Inflammatory macrophage treated with lipopolysaccharide for 1 hour (primary cell): Measurements from ENCODE around the gene GMPS.
"Not testable (repeated sequence)": the region's sequence is repeated elsewhere in the genome, so short reads cannot be mapped to it uniquely, and the experiment has no call there.

ENCODE experiments used
- DNase-seq, 2 donors: peaks; one replicate each; pipeline ENCODE4 v3.0.0-alpha.2; 2020 to 2022

GMPS gene

DNA sequence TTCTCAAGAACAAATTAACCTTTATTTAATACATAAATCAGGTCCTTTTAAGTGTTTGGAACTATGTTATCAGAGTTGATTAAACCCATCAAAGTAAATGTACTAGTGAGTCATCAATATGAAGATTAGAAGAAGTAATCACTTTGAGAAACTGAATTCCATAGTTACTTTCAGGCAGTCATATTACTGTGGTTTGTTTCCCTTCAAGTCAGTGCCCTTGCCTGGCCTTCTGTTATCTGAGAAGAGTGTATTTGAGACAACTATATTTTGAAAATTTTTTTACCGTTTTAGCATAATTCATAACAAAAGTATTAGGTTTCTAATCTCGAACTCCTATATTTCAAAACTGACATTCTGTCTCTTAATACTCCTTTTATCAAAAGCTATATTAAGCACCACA, 73.6 kb downstream of the GMPS start:
- no peak for DNase-seq

- DNase-seq: no peak
Observed at GRCh38 chr3:155946178-155946577, 75.7 kb downstream of the GMPS start.

GRCh38 chr3:155948476-155948875, 78.0 kb downstream of the GMPS start:
- DNase-seq: no peak

DNA sequence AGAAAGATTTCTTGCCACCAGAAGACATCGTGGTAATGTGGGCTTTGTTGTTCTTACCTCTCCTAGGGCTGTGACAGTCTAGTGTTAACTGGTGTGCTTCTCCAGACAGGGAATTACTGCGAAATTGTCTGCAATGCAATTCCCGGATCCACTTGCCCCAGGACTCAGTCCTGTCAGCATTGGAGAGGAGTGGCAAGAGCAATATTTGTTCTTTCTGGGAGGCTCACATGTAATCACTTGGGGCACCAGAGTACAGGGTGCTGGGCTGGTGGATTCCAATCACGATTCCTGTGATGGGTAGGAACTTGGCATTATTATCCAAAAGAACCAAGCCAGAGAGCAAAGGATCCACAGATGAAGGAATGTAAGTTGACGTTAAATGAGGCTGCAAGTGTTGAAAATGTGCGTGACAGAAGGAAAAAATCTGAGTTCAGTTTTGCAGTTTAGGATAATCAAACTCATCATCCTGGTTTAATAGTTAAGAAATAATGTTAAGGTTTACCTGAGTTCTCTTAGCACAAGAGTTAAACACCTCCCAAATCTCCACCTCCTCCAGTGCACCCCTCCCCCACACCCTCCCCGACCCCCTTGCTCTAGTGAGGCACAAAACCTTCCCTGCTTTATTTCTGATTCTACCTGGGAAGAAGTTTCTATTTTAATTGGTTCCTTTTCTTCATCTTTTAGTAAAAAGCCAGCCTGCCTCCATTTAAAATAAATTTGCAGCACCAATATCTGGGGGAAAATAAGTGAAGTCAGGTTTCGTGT, 79.2 kb downstream of the GMPS start:
- DNase-seq: no peak

DNA sequence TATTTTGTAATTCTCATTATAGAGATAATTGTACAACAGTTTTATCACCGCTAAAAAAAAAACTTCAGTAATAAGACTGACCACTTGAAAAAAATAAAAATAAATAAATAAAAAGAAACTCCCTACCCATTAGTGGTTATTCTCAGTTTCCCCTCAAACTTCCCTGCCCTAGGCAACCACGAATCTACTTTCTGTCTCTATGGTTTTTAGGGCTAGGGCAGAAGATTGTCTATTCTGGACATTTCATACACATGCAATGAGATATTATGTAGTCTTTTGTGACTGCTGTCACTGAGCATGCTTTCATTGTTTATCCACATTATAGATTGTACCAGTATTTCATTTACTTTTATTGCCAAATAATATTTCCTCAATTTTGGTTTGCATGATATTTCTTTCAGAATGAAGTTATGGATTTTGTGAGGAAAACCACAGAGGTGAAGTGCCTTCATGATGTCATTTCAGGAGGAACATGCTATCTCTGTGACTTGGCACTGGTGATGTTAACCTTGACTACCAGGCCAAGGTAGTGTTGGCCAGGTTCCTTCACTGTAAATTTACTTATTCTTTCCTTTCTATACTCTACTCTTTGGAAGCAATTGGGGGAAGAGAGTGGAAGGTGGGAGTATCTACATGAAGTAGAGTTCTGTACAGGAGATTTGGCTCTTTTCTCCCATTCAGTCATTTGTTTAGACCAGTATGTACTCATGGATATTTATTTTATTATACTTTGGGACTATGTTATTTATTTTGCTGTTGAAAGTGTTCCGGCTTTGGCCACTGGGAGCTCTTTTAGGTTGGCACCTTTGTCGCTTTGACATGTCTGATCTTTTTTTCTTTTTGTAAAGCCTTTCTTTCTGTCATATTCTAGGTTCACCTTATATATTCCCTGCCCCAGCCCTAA, 86.3 kb downstream of the GMPS start:
- DNase-seq: no peak

DNA sequence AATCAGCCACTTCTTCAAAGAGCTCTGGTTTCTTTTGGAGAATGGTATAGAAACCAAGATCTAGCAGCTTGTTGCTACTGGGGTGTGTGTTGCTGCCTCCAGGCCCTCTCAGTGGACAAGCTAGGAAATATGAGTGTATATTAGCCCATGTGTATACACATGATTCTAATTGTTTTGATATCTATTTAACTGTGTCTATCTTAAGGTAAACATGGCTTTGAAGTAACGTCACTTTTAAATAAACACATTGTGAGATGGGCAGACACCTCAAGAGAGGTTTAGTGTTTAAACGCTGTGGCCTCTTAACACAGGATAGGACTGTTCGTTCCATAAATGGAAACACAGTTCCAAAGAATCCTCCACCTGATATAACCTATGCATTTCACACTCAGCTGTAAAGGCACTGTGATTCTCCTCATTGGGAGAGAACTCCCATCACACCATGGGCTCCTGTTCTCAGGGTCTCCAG, 87.0 kb downstream of the GMPS start:
- no peak for DNase-seq

DNA sequence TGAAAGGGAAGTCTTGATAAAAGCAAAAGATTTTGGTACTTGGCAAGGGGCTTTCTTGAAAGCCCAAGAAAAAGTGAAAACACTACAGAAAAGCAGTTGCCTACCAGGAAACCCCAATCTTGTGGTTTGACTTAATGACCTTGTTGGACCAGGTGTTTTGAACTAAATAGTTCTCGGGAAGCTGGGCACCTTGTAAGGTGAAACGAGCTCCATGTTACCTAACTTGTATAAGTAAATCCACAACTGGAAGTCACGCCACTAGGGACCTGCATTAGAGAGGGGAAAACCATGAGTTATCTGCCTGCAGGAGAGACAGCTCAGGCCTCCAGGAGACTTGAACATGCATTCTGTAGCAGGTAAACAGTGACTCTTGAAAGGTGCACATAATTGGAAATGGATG, 88.2 kb downstream of the GMPS start:
- no peak for DNase-seq

DNA sequence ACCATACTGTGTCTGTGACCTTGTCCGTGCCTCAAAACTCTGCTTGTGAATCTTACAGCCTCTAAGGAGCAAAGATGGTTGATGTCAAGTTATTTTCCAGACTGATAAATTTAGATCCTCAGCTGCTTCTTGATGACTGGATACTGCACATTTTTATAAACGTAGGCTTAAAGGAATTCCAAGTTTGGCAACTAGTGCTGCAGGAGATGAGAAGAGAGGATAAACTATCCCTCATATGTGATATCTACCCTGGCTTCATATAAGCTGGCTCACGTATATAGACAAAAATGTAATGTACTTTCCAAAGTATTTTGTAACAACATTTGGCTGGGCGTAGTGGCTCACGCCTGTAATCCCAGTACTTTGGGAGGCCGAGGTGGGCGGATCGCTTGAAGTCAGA, 89.6 kb downstream of the GMPS start:
- no peak for DNase-seq

DNA sequence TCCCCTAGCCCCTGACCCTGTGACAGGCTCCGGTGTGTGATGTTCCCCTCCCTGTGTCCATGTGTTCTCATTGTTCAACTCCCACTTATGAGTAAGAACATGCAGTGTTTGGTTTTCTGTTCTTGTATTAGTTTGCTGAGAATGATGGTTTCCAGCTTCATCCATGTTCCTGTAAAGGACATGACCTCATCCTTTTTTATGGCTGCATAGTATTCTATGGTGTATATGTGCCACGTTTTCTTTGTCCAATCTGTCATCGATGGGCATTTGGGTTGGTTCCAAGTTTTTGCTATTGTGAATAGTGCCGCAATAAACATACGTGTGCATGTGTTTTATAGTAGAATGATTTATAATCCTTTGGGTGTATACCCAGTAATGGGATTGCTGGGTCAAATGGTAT, 90.6 kb downstream of the GMPS start:
- DNase-seq: not testable (repeated sequence)

DNA sequence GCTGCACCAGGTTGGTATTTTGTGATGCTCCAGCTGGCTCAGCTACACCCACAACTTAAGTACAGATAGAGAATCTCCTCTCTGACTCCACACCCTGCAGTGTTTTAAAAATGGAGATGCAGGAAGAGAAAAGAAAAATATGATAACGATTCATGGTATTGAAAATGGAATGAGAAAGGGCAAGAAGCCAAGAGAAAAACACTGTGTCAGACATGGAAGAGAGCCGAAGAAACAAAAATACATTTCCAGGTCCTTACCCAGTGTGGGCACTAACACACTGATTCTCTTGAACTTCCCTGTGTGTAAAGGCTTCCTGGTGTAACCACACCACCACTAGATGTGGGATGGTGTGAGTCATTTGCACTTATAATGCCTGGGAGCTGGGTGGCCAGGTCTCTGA, 93.1 kb downstream of the GMPS start:
- DNase-seq: no peak

DNA sequence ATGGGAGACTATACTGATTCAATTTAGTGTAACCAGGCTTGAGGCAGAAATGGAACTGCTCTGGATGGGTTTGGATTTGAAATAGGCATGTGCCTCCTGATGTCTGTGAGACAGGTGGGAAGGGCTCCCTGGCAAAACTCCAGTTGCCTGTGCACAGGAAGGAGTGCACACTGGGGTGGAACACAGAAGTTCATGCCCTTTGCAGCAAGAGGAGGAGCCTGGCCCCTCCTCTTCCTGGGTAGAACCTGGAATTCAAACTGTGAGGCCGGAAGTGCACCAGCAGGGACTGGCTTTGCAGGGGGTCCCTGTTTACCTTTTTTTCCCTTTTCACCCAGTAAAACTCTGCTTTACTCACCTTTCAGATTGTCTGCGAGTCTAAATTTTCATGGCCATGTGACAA, 99.9 kb downstream of the GMPS start:
- DNase-seq: no peak

DNA sequence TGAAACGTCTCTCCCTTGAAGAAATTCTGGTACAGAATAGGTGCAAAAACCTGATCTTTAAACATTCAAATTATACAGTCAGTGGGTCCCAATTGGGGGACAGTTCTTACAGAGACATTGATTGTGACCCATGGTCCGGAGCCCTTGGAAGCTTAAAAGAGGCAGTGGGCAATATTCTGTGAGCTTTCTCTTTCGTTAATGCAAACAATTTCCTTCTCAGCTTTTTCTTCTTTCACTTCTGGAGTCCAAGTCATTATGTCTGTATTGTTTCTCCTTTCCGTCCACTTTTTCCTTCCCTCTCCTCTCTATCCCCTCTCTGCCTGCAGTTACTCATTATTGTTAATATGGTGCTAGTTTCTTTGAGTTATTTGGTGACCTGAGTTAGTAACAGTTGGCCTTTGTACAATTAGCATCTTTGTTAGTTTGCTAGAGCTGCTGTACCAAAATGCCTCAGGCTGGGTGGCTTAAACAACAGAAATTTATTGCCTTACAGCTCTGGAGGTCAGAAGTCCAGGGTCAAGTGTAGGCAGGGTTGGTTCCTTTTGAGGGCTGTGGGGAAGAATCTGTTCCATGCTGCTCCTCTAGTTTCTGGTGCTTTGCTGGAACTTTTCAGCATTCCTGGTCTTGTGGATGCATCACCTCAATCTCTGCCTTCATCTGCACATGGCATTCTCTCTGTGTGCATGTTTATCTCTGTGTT, 102.6 kb downstream of the GMPS start:
- no peak for DNase-seq

DNA sequence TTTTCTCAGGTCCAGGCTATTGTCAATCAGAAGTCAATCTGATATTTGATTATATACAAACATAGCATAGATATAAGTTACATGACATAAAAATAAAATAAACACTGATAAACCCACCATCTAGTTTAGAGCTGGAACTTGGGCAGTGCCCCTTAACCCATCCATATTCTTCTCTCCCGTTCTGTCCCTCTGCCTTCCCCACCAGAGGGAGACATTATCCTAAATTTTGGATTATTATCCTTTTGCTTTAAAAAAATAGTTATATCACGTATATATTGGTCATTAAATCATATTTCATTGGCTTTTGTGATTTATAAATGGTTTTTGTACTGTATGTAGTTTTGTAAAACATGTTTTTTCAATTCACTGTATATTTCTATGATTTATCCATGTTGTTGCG, 107.9 kb downstream of the GMPS start:
- no peak for DNase-seq

- DNase-seq: no peak
Observed at GRCh38 chr3:155979746-155980145, 109.3 kb downstream of the GMPS start.

- no peak for DNase-seq
Observed at GRCh38 chr3:155981669-155982068, 111.2 kb downstream of the GMPS start.

GRCh38 chr3:155983834-155984474, 113.5 kb downstream of the GMPS start:
- DNase-seq: no peak

GRCh38 chr3:155984791-155985417, 114.5 kb downstream of the GMPS start:
- DNase-seq: peak; percentile 1 to 5

DNA sequence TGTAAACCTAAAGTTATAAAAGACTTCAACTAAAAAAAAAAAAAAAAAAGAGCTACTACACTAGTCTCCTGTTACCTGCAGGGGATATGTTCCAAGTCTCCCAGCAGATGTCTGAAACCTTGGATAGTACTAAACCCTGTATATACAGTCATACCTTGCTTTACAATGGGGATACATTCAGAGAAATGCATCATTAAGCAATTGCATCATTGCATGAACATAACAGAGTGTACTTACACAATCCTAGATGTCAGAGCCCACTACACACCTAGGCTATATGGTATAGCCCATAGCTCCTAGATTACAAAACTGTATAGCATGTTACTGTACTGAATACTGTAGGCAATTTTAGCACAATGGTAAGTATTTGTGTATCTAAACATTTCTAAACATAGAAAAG, 119.1 kb downstream of the GMPS start:
- no peak for DNase-seq

DNA sequence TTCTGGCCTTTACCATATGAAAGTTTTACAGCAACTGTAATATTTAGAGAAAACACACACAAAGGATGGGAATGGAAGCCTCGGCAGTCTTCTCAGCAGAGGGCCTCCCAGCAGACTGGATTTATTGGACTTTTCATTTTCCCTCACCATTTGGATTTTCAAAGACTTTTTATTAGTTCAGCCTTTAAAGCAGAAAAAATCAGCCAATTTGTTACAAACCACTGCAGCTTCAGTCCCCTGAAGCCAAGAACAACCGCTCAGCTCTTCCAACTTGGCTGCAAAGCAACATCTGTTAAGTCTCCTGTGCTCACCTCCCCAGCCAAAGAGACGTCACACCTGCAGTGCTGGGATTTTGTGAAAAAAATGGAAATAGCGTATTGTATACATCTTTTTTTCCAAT, 120.8 kb downstream of the GMPS start:
- DNase-seq: no peak

- DNase-seq: no peak
Observed at GRCh38 chr3:155991847-155992246, 121.4 kb downstream of the GMPS start.
